Vagina (tissue), 2 donors: ENCODE data around the gene NEK6. TPM values are rescaled to one million over a fixed set of nuclear protein-coding genes. Genes with fewer than 3 reads are reported as not detected.
A peak's percentile ranks its signal among the peaks of the same experiment; 100 is the strongest.

Source experiments
- DNase-seq, 2 donors: peaks; one replicate each; pipeline ENCODE4 v3.0.0-alpha.2; 2017; ENCODE audit errors: extremely low spot score in 2 of 2
- H3K27ac ChIP-seq: fragments of 200-600 bp; sonication (generic); one replicate; pipeline ENCODE4 v1.5.1; 2019
- H3K27me3 ChIP-seq: fragments of 200-600 bp; sonication (generic); one replicate; pipeline ENCODE4 v1.5.1; 2019
- H3K36me3 ChIP-seq, 2 donors: fragments of 200-600 bp; sonication (generic); one replicate each; pipeline ENCODE4 v1.5.1; 2017 to 2019
- H3K4me1 ChIP-seq: fragments of 200-600 bp; sonication (generic); one replicate; pipeline ENCODE4 v1.5.1; 2019
- H3K4me3 ChIP-seq, 2 donors: fragments of 200-600 bp; sonication (generic); 1 replicate in 1 of 2; 2 replicates in 1 of 2; pipeline ENCODE4 v1.5.1; 2016 to 2019
- H3K9me3 ChIP-seq: fragments of 200-600 bp; sonication (generic); one replicate; pipeline ENCODE4 v1.5.1; 2019
- POLR2A ChIP-seq, 2 donors: fragments of 450-650 bp; IDR thresholded peaks; one replicate each; pipeline ENCODE4 v1.6.1; 2017; ENCODE audit warnings: antibody characterized with exemption in 2 of 2, mild to moderate bottlenecking in 2 of 2, moderate library complexity in 2 of 2
- POLR2AphosphoS5 ChIP-seq, 2 donors: sonication (generic); formaldehyde crosslinking; IDR thresholded peaks; one replicate each; pipeline ENCODE4 v1.9.0; 2017; ENCODE audit warnings: antibody characterized with exemption in 2 of 2, mild to moderate bottlenecking in 2 of 2, low read depth in 1 of 2; ENCODE audit not compliant: insufficient read depth in 1 of 2
- intact Hi-C: fragments of 100-400 bp; cut with DNase I; formaldehyde crosslinking; loops from one replicate; pipeline ENCODE4 v1.15.1; 2023
- total RNA-seq: library from RNA; depleted of rRNA; stranded (reverse); fragments of >200 nt; gene quantifications from one replicate; pipeline ENCODE4 v1.2.3, GENCODE V29; 2016
- TF ChIP-seq, protein P1 (sequence below), 3 experiments: fragments of 450-650 bp in 2 of 3; fragments of 200-600 bp in 1 of 3; sonication (generic) in 1 of 3; IDR thresholded peaks; one replicate each; pipeline ENCODE4 v1.5.1; 2017 to 2019; ENCODE audit warnings: antibody characterized with exemption in 3 of 3, mild to moderate bottlenecking in 2 of 3, moderate library complexity in 2 of 3

Gene NEK6
- total RNA-seq, 1 donor from 2014 or later: 44.4 TPM

DNA sequence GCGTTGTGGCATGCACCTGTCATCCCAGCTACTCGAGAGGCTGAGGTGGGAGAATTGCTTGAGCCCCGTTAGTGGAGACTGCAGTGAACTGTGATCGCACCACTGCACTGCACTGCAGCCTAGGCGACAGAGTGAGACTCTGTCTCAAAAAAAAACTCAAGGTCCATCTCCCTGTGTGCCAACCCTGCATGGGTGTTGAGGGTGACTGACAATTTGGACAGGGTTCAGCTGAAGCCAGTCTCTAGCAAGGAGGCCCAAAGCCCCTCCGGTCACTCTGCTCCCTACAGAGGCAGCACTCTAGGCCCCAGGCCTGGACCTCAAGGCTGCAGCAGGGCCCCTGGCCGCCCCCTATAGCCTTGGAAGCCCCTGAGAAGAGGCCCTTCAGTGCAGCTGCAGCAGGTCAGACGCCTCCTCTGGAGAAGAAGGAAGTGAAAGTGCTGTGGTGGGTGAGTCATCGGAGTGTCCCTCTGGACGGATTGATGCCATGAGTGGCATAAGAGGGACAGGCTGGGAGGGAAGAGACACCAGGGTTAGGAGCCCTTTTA, 39.2 kb upstream of the NEK6 start:
- intact Hi-C loops: no loop called here
- H3K36me3 ChIP-seq: no peaks in the 10 kb centered on the region
- H3K9me3 ChIP-seq: no peaks in the 10 kb centered on the region
- no peak overlapping the region for H3K4me3 ChIP-seq
- H3K4me1 ChIP-seq: peaks cover 17% of the 10 kb centered on the region
- DNase-seq: peak; percentile 71 to 89
- H3K27ac ChIP-seq: no peak overlapping the region
- no peaks in the 10 kb centered on the region for H3K27me3 ChIP-seq
- TF ChIP-seq, protein P1, sequence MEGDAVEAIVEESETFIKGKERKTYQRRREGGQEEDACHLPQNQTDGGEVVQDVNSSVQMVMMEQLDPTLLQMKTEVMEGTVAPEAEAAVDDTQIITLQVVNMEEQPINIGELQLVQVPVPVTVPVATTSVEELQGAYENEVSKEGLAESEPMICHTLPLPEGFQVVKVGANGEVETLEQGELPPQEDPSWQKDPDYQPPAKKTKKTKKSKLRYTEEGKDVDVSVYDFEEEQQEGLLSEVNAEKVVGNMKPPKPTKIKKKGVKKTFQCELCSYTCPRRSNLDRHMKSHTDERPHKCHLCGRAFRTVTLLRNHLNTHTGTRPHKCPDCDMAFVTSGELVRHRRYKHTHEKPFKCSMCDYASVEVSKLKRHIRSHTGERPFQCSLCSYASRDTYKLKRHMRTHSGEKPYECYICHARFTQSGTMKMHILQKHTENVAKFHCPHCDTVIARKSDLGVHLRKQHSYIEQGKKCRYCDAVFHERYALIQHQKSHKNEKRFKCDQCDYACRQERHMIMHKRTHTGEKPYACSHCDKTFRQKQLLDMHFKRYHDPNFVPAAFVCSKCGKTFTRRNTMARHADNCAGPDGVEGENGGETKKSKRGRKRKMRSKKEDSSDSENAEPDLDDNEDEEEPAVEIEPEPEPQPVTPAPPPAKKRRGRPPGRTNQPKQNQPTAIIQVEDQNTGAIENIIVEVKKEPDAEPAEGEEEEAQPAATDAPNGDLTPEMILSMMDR (IDR thresholded peaks at IDR 0.05): no peak
- TF ChIP-seq POLR2A (IDR thresholded peaks at IDR 0.05): no peak
- TF ChIP-seq POLR2AphosphoS5 (IDR thresholded peaks at IDR 0.05; ENCODE audit: insufficient read depth in 1 of 2, low read depth in 1 of 2): no peak

DNA sequence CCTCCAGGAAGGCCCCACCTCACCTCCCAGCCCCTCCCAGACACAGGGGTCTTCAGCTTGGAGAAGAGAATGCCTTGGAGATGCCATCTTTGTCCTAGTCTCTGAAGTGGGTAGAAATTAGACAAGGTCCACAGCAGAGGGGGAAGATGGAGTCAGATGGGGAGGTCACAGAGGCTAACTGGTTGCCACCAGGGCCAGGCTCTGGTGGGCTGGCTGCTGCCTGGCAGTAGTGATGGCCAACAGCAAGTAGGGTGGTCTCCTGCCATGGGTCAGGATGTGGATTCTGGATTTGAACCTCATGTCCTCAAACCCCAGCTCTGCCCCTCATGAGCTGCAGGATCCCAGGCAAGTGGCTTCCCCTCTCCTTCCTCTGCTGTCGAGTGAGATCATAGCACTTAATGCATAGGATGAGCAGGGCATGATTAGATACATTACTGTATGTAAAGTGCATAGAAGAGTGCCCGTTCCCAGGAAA, 38.7 kb upstream of the NEK6 start:
- intact Hi-C loops: no loop called here
- H3K36me3 ChIP-seq: no peaks in the 10 kb centered on the region
- no peaks in the 10 kb centered on the region for H3K27me3 ChIP-seq
- peaks cover 17% of the 10 kb centered on the region for H3K4me1 ChIP-seq
- no peak overlapping the region for H3K4me3 ChIP-seq
- DNase-seq: no peak
- no peak for TF ChIP-seq POLR2A (IDR thresholded peaks at IDR 0.05)
- TF ChIP-seq, protein P1 (IDR thresholded peaks at IDR 0.05): no peak
- TF ChIP-seq POLR2AphosphoS5 (IDR thresholded peaks at IDR 0.05; ENCODE audit: insufficient read depth in 1 of 2, low read depth in 1 of 2): no peak
- no peak overlapping the region for H3K27ac ChIP-seq
- no peaks in the 10 kb centered on the region for H3K9me3 ChIP-seq

DNA sequence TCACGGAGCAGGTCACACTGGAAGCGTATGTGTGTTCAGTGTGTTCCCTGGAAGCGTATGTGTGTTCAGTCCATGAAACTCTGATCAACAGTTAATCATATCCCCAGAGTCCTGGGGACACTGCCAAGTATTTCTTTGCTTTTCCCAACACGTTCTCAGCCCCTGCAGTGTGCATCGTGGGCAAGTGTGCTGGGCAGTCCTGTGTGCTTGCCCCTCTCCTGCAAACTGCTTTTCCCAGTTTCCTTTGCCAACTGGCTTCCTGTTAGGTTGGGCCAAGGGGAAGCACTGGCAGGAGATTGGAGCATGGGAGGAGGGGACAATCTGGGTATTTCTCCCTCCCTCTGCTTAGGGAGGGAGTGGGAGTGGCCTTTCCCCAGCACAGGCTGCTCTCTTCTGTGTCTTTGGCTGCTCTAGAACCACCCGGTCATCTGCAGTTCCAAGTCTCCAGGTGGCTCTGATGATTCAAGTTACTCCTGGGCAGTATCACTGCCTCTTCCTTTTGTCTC, 36.8 kb upstream of the NEK6 start:
- no peaks in the 10 kb centered on the region for H3K9me3 ChIP-seq
- H3K4me1 ChIP-seq: peaks cover 17% of the 10 kb centered on the region
- H3K4me3 ChIP-seq: no peak overlapping the region
- no peak for DNase-seq
- intact Hi-C loops: no loop called here
- H3K27me3 ChIP-seq: no peaks in the 10 kb centered on the region
- H3K36me3 ChIP-seq: no peaks in the 10 kb centered on the region
- no peak for TF ChIP-seq POLR2AphosphoS5 (IDR thresholded peaks at IDR 0.05; ENCODE audit: insufficient read depth in 1 of 2, low read depth in 1 of 2)
- no peak for TF ChIP-seq POLR2A (IDR thresholded peaks at IDR 0.05)
- TF ChIP-seq, protein P1 (IDR thresholded peaks at IDR 0.05): no peak
- H3K27ac ChIP-seq: no peak overlapping the region

DNA sequence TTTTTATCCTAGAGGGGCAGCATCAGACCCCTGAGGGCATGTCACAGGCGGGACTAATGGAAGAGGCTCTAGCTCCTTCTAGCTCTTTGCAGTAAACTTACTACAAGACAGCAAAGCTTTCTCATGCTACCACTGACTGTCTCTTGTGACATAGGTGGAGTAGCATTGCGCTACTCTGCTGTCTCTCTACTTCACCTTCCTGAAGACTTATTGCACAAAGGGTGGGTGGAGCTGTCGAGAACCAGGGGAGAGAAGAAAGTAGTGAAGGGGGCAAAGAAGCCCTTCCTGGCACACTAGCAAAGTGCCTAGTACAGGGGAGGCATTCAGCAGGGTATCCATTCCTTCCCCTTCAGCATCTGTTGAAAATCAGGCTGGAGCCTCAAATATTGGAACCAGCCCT, 36.1 kb upstream of the NEK6 start:
- Histone ChIP-seq H3K4me3 (no peak overlapping the region), H3K9me3 (no peaks in the 10 kb centered on the region), H3K27me3 (no peaks in the 10 kb centered on the region), H3K27ac (no peak overlapping the region), H3K36me3 (no peaks in the 10 kb centered on the region), H3K4me1 (peaks cover 17% of the 10 kb centered on the region)
- no peak for DNase-seq
- TF ChIP-seq POLR2AphosphoS5 (IDR thresholded peaks at IDR 0.05; ENCODE audit: insufficient read depth in 1 of 2, low read depth in 1 of 2): no peak
- TF ChIP-seq POLR2A (IDR thresholded peaks at IDR 0.05): no peak
- TF ChIP-seq, protein P1 (IDR thresholded peaks at IDR 0.05): no peak
- intact Hi-C loops: no loop called here

DNA sequence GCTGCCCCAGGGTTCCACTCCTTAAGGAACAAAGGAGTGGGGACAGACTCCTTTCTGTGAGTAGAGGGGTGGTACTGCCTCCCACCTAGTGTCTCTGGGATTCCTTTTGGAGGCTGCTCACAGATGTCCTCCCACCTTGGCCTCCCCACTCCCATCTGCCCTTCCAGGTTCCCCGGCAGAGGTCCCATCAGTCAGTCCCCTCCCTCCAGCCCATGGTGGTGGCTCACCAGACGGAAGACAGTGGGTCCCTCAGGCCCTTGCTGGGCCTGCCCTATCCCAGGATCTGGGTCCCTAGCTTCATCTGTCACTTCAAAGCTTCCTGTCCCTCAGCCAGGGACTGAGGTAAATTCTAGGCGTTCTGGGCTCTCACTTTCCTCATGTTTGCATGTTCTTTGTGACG, 35.6 kb upstream of the NEK6 start:
- no peak overlapping the region for H3K4me3 ChIP-seq
- no peak for TF ChIP-seq POLR2AphosphoS5 (IDR thresholded peaks at IDR 0.05; ENCODE audit: insufficient read depth in 1 of 2, low read depth in 1 of 2)
- TF ChIP-seq POLR2A (IDR thresholded peaks at IDR 0.05): no peak
- TF ChIP-seq, protein P1 (IDR thresholded peaks at IDR 0.05): no peak
- no peaks in the 10 kb centered on the region for H3K9me3 ChIP-seq
- H3K27me3 ChIP-seq: no peaks in the 10 kb centered on the region
- no peak overlapping the region for H3K27ac ChIP-seq
- peaks cover 17% of the 10 kb centered on the region for H3K4me1 ChIP-seq
- H3K36me3 ChIP-seq: no peaks in the 10 kb centered on the region
- intact Hi-C loops: no loop called here
- DNase-seq: no peak
